H1 (cell line): ENCODE results near the gene PARP4. TPM values are rescaled to one million over a fixed set of nuclear protein-coding genes. Genes with fewer than 3 reads are reported as not detected.

Experiments used
- HDAC2 ChIP-seq, 2 experiments: fragments of 300-600 bp in 1 of 2; sonication (generic) in 1 of 2; IDR thresholded peaks; 2 replicates each; pipeline ENCODE4 v1.6.1; 2011 to 2012; ENCODE audit warnings: low read depth in 2 of 2, low read length in 2 of 2, mild to moderate bottlenecking in 2 of 2, moderate library complexity in 2 of 2, borderline replicate concordance in 1 of 2, inconsistent platforms in 1 of 2
- polyA plus RNA-seq, 7 experiments: library from polyadenylated mRNA; depleted of rRNA in 3 of 7; stranded (reverse) in 5 of 7; unstranded in 2 of 7; fragments of >200 nt in 5 of 7; fragments of 200-250 nt in 2 of 7; gene quantifications; 1 replicate in 5 of 7; 2 replicates in 1 of 7; 4 replicates in 1 of 7; pipeline versions ENCODE4 v1.2.1 to v1.2.3, GENCODE V29; 2011 to 2013; ENCODE audit warnings: missing spikeins in 2 of 7, mixed read lengths in 2 of 7
- total RNA-seq: library from RNA; stranded (reverse); fragmentation: NEBNext Ultra II Directional; extraction: Animal tissue kit (Norgen Biotek cat#: 25700); gene quantifications from 2 replicates; pipeline ENCODE4 v1.2.1, GENCODE V29; 2021

The PARP4 gene
- total and polyA plus RNA-seq, 2 of the 8 experiments (the other 6 are each of a cell fraction or from before 2014, with no cell fraction given), result 22.2 to 40.3 TPM

GRCh38 chr13:24502533-24503378 is 9.8 kb downstream of the PARP4 start (continued):
- no peak for TF ChIP-seq HDAC2 (IDR thresholded peaks at IDR 0.05; ENCODE audit: borderline replicate concordance in 1 of 2, low read depth in 2 of 2, low read length in 2 of 2)
